Measurements from ENCODE around the gene P2RY2. TPM values are rescaled to one million over a fixed set of nuclear protein-coding genes. Genes with fewer than 3 reads are reported as not detected.

P2RY2 gene
- total RNA-seq, 1 experiment from 2014 or later, result 0.26 TPM

DNA sequence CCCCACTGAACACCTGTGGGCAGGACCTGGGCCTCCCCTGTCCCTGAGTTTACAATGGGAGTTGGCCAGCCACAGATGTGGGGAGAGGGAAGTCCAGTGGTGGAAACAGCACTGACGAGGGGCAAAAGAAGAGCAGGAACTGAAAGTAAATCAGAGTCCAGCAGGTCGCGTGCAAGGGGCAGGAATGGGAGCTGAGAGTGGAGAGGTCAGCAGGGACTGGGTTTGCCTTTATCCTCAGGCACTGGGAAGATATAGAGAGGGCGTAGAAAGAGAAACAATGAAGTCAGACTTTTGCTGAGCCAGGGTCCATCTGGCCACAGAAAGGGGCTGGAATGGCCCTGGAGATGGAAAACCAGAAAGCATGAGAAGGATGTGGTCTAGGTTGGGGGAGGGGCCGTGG, 62.5 kb downstream of the P2RY2 start:
- Histone ChIP-seq H3K23me2 (ENCODE audit: insufficient read length, low read depth, low read length, poor library complexity, severe bottlenecking) (no peaks in the 10 kb centered on the region), H3K27me3 (ENCODE audit: insufficient read depth, low read length) (no peaks in the 10 kb centered on the region), H3K27ac (ENCODE audit: insufficient read length, low read depth, low read length) (no peak overlapping the region), H2BK120ac (ENCODE audit: low read depth, low read length, poor library complexity, severe bottlenecking) (no peak overlapping the region), H3K23ac (ENCODE audit: insufficient read length, low read depth, low read length) (no peak overlapping the region), H4K91ac (ENCODE audit: insufficient read length, low read depth, low read length) (no peak overlapping the region), H3K9me3 (ENCODE audit: control insufficient read depth, low read depth, low read length) (no peaks in the 10 kb centered on the region), H3K4ac (ENCODE audit: low read depth, low read length) (no peak overlapping the region), H2BK15ac (ENCODE audit: low read depth, low read length) (no peak overlapping the region), H2BK12ac (ENCODE audit: insufficient read length, low read depth, low read length) (no peak overlapping the region), H3K4me2 (ENCODE audit: insufficient read depth, insufficient read length, low read length) (no peak overlapping the region), H3K79me1 (ENCODE audit: insufficient read depth, low read depth, low read length, poor library complexity, severe bottlenecking) (no peaks in the 10 kb centered on the region), H3K9ac (ENCODE audit: extremely low read depth, insufficient read length, low read length) (no peak overlapping the region), H3K4me1 (ENCODE audit: insufficient read depth, low read length) (no peaks in the 10 kb centered on the region), H3K14ac (ENCODE audit: insufficient read depth, low read length) (no peak overlapping the region; the same call in 1 of the 2 replicates), H4K20me1 (ENCODE audit: control insufficient read depth, insufficient read depth, insufficient read length) (no peaks in the 10 kb centered on the region), H2AFZ (ENCODE audit: low read length) (no peak overlapping the region), H4K8ac (replicated peaks; ENCODE audit: insufficient read length, low read depth, low read length) (no peak overlapping the region), H3K18ac (ENCODE audit: insufficient read length, low read depth, low read length) (no peak overlapping the region), H3T11ph (ENCODE audit: low read length) (no peak overlapping the region), H3K56ac (ENCODE audit: insufficient read length, low read depth, low read length) (no peak overlapping the region), H4K5ac (ENCODE audit: insufficient read length, low read depth, low read length) (no peak overlapping the region), H3K79me2 (ENCODE audit: insufficient read depth, low read length) (no peaks in the 10 kb centered on the region), H2BK20ac (ENCODE audit: low read depth, low read length, poor library complexity, severe bottlenecking) (no peak overlapping the region), H2AK5ac (ENCODE audit: insufficient read length, low read length) (no peak overlapping the region), H2BK5ac (ENCODE audit: insufficient read length, low read length) (no peak overlapping the region)
- H3K27ac Mint-ChIP-seq, result peak overlapping the region in 1 of 3 experiments; percentile 2; a peak in 2 of 7 replicates
- H3K27me3 Mint-ChIP-seq (ENCODE audit: low read depth), result peaks cover 7% of the 10 kb centered on the region
- H3K4me1 Mint-ChIP-seq, result peaks cover 8 to 17% of the 10 kb centered on the region in 2 experiments
- no peak overlapping the region; a peak in 1 of 5 replicates for H3K4me3 Mint-ChIP-seq
- WGBS (ENCODE audit: extremely low coverage, insufficient read length, low lambda C conversion rate), result no CpG with 5 or more reads among the region's 5 CpGs
- no peak for DNase-seq
- no peaks in the 10 kb centered on the region for H3K9me3 Mint-ChIP-seq
- H3K36me3 Mint-ChIP-seq (ENCODE audit: insufficient read depth in 1 of 3, low read depth in 3 of 3), result no peaks in the 10 kb centered on the region
- TF ChIP-seq, protein P1, sequence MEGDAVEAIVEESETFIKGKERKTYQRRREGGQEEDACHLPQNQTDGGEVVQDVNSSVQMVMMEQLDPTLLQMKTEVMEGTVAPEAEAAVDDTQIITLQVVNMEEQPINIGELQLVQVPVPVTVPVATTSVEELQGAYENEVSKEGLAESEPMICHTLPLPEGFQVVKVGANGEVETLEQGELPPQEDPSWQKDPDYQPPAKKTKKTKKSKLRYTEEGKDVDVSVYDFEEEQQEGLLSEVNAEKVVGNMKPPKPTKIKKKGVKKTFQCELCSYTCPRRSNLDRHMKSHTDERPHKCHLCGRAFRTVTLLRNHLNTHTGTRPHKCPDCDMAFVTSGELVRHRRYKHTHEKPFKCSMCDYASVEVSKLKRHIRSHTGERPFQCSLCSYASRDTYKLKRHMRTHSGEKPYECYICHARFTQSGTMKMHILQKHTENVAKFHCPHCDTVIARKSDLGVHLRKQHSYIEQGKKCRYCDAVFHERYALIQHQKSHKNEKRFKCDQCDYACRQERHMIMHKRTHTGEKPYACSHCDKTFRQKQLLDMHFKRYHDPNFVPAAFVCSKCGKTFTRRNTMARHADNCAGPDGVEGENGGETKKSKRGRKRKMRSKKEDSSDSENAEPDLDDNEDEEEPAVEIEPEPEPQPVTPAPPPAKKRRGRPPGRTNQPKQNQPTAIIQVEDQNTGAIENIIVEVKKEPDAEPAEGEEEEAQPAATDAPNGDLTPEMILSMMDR (conservative IDR thresholded peaks at IDR 0.05), result no peak
